Esophagus squamous epithelium (tissue), 4 donors: ENCODE results near the gene ADCY7.

Experiments used
- CTCF ChIP-seq, 6 experiments: fragments of 450-650 bp in 4 of 6; fragments of 200-600 bp in 2 of 6; sonication (generic) in 2 of 6; IDR thresholded peaks; one replicate each; pipeline ENCODE4 v1.5.1; 2016 to 2019; ENCODE audit warnings: antibody characterized with exemption in 6 of 6, mild to moderate bottlenecking in 4 of 6, moderate library complexity in 4 of 6
- POLR2A ChIP-seq, 4 donors: fragments of 450-650 bp; IDR thresholded peaks; one replicate each; pipeline ENCODE4 v1.6.1; 2017; ENCODE audit warnings: antibody characterized with exemption in 4 of 4, mild to moderate bottlenecking in 4 of 4, moderate library complexity in 3 of 4

- TF ChIP-seq POLR2A (IDR thresholded peaks at IDR 0.05) = no peak
- no peak for TF ChIP-seq CTCF (IDR thresholded peaks at IDR 0.05)
Measured at GRCh38 chr16:50351116-50351515, 84.8 kb downstream of the ADCY7 start.
